ENCODE results near the gene HMBS.

DNA sequence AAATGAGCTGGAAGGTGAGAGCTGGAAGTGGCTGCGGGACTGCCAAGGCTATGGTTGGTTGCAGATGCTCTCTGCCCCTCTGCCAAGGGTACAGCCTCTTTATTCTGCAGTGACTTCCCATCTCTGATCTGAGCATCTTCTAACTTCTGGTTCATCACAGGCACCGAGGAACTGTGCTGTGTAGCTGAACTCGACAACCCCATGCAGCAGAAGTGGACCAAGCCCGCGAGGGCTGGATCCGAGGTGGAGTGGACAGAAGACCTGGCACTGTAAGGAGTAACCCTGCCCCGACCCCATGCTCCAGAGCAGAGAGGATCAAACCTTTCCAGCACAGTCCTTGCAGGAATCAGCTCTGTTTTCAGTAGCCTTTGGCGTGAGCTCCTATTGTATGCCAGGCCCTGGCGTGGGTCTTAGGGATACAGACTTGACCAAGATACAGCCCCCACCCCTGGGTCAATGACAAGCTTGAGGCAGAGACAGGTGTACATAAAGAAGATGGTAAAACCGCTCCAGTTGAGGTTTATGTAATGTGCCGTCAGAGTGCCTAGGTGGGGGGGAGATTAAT is 26.8 kb downstream of the HMBS start:
- TF ChIP-seq, protein P1, sequence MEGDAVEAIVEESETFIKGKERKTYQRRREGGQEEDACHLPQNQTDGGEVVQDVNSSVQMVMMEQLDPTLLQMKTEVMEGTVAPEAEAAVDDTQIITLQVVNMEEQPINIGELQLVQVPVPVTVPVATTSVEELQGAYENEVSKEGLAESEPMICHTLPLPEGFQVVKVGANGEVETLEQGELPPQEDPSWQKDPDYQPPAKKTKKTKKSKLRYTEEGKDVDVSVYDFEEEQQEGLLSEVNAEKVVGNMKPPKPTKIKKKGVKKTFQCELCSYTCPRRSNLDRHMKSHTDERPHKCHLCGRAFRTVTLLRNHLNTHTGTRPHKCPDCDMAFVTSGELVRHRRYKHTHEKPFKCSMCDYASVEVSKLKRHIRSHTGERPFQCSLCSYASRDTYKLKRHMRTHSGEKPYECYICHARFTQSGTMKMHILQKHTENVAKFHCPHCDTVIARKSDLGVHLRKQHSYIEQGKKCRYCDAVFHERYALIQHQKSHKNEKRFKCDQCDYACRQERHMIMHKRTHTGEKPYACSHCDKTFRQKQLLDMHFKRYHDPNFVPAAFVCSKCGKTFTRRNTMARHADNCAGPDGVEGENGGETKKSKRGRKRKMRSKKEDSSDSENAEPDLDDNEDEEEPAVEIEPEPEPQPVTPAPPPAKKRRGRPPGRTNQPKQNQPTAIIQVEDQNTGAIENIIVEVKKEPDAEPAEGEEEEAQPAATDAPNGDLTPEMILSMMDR (conservative IDR thresholded peaks at IDR 0.05; ENCODE audit: low read depth, low read length) = no peak
- TF ChIP-seq EZH2 (IDR thresholded peaks at IDR 0.05; ENCODE audit: low read length, unreplicated experiment) = no peak
